Hepatocyte (in vitro differentiated cells): ENCODE results near the gene SLC39A1. TPM values are rescaled to one million over a fixed set of nuclear protein-coding genes. Genes with fewer than 3 reads are reported as not detected.

Experiments used
- DNase-seq: peaks from one replicate; pipeline ENCODE4 v3.0.0-alpha.2; 2016; ENCODE audit warnings: low spot score
- H2AFZ ChIP-seq: fragments of 200-600 bp; sonication (generic); 2 replicates; pipeline ENCODE4 v1.6.0; 2016; ENCODE audit warnings: antibody characterized with exemption, mild to moderate bottlenecking
- H3K27ac ChIP-seq: fragments of 200-600 bp; sonication (generic); 2 replicates; pipeline ENCODE4 v1.5.1; 2016; ENCODE audit warnings: mild to moderate bottlenecking
- H3K27me3 ChIP-seq: fragments of 200-600 bp; sonication (generic); 2 replicates; pipeline ENCODE4 v1.6.1; 2016
- H3K36me3 ChIP-seq: fragments of 200-600 bp; sonication (generic); replicated peaks from 2 replicates; pipeline ENCODE4 v1.5.1; 2016; ENCODE audit warnings: low read depth; ENCODE audit not compliant: insufficient read depth
- H3K4me1 ChIP-seq: fragments of 200-600 bp; sonication (generic); 2 replicates; pipeline ENCODE4 v1.5.1; 2016; ENCODE audit warnings: mild to moderate bottlenecking, moderate library complexity; ENCODE audit not compliant: insufficient read depth
- H3K4me2 ChIP-seq: fragments of 200-600 bp; sonication (generic); 2 replicates; pipeline ENCODE4 v1.6.0; 2016
- H3K4me3 ChIP-seq: fragments of 200-600 bp; sonication (generic); 2 replicates; pipeline ENCODE4 v1.5.1; 2016; ENCODE audit warnings: mild to moderate bottlenecking
- H3K79me2 ChIP-seq: fragments of 200-600 bp; sonication (generic); 2 replicates; pipeline ENCODE4 v1.6.0; 2017; ENCODE audit warnings: mild to moderate bottlenecking
- H3K9me2 ChIP-seq: fragments of 200-600 bp; sonication (generic); replicated peaks from 2 replicates; pipeline ENCODE4 v1.6.0; 2017; ENCODE audit warnings: mild to moderate bottlenecking; ENCODE audit not compliant: insufficient read depth
- H3K9me3 ChIP-seq: fragments of 200-600 bp; sonication (generic); 2 replicates; pipeline ENCODE4 v1.5.1; 2016; ENCODE audit warnings: low read depth, mild to moderate bottlenecking
- H4K20me1 ChIP-seq: fragments of 200-600 bp; sonication (generic); 2 replicates; pipeline ENCODE4 v1.6.0; 2016; ENCODE audit warnings: mild to moderate bottlenecking; ENCODE audit not compliant: insufficient read depth, poor library complexity, severe bottlenecking
- CTCF ChIP-seq: fragments of 200-600 bp; sonication (generic); IDR thresholded peaks from 2 replicates; pipeline ENCODE4 v1.5.1; 2016; ENCODE audit warnings: antibody characterized with exemption, mild to moderate bottlenecking; ENCODE audit not compliant: poor library complexity
- EZH2 ChIP-seq: fragments of 200-600 bp; sonication (generic); IDR thresholded peaks from 2 replicates; pipeline ENCODE4 v1.6.1; 2016; ENCODE audit warnings: antibody characterized with exemption, mild to moderate bottlenecking, borderline replicate concordance
- EZH2phosphoT487 ChIP-seq: fragments of 200-600 bp; sonication (generic); IDR thresholded peaks from one replicate; pipeline ENCODE4 v1.6.1; 2018; ENCODE audit warnings: antibody characterized with exemption, mild to moderate bottlenecking, low read depth, moderate library complexity; ENCODE audit not compliant: unreplicated experiment, severe bottlenecking
- WGBS: methylation state at CpG from one replicate; pipeline ENCODE4 v1.1.6; 2016; ENCODE audit warnings: low lambda C conversion rate; ENCODE audit errors: missing lambda C conversion rate; 5-methylcytosine and 5-hydroxymethylcytosine counted together
- polyA plus RNA-seq: library from polyadenylated mRNA; unstranded; fragments of >200 nt; fragmentation: Nextera tagmentation; extraction: Ambion mirVana; gene quantifications from 2 replicates; pipeline ENCODE4 v1.2.1, GENCODE V29; 2016
- total RNA-seq: library from RNA; depleted of rRNA; stranded (reverse); fragments of >200 nt; gene quantifications from 2 replicates; pipeline ENCODE4 v1.2.3, GENCODE V29; 2014

SLC39A1 gene
- total and polyA plus RNA-seq, 2 experiments from 2014 or later: 158 to 163 TPM

- peak; percentile 2 for DNase-seq
- Histone ChIP-seq H3K9me2 (no peaks in the 10 kb centered on the region), H3K9me3 (no peaks in the 10 kb centered on the region), H3K4me1 (peaks cover 4% of the 10 kb centered on the region), H3K4me3 (no peak overlapping the region), H2AFZ (no peak overlapping the region), H4K20me1 (no peaks in the 10 kb centered on the region), H3K36me3 (no peaks in the 10 kb centered on the region), H3K27ac (no peak overlapping the region), H3K4me2 (no peak overlapping the region), H3K27me3 (no peaks in the 10 kb centered on the region), H3K79me2 (no peaks in the 10 kb centered on the region)
- TF ChIP-seq CTCF (no peak), EZH2phosphoT487 (no peak), EZH2 (no peak)
- WGBS: 78% methylated on average over 4 of the region's 4 CpGs
These were observed 34.5 kb downstream of the SLC39A1 start for GRCh38 chr1:153928791-153929341.

GRCh38 chr1:153928245-153928644 lies 35.1 kb downstream of the SLC39A1 start:
- Histone ChIP-seq H3K9me2 (no peaks in the 10 kb centered on the region), H2AFZ (no peak overlapping the region), H3K4me1 (peaks cover 6% of the 10 kb centered on the region), H3K4me2 (no peak overlapping the region), H3K36me3 (no peaks in the 10 kb centered on the region), H3K27ac (no peak overlapping the region), H3K27me3 (no peaks in the 10 kb centered on the region), H3K9me3 (no peaks in the 10 kb centered on the region), H3K79me2 (no peaks in the 10 kb centered on the region), H3K4me3 (no peak overlapping the region), H4K20me1 (no peaks in the 10 kb centered on the region)
- DNase-seq: no peak
- TF ChIP-seq EZH2: no peak
- no peak for TF ChIP-seq CTCF
- no peak for TF ChIP-seq EZH2phosphoT487
- 87% methylated on average over 1 of the region's 1 CpG for WGBS

GRCh38 chr1:153926405-153926804 lies 36.9 kb downstream of the SLC39A1 start:
- H3K79me2 ChIP-seq: peaks cover 8% of the 10 kb centered on the region
- no peak overlapping the region for H2AFZ ChIP-seq
- no peak for DNase-seq
- H3K4me2 ChIP-seq: no peak overlapping the region
- H3K36me3 ChIP-seq: no peaks in the 10 kb centered on the region
- H3K4me3 ChIP-seq: no peak overlapping the region
- H3K4me1 ChIP-seq: peaks cover 6% of the 10 kb centered on the region
- H3K27ac ChIP-seq: no peak overlapping the region
- no peaks in the 10 kb centered on the region for H3K9me3 ChIP-seq
- peaks cover 7% of the 10 kb centered on the region for H4K20me1 ChIP-seq
- no peaks in the 10 kb centered on the region for H3K27me3 ChIP-seq
- 87% methylated on average over 4 of the region's 4 CpGs for WGBS
- TF ChIP-seq EZH2 (no peak), EZH2phosphoT487 (no peak), CTCF (no peak)
- no peaks in the 10 kb centered on the region for H3K9me2 ChIP-seq
